ENCODE measurements around the gene VEPH1.

- TF ChIP-seq POLR2A (IDR thresholded peaks at IDR 0.05) (no peak), CTCF (IDR thresholded peaks at IDR 0.05) (no peak)
These were observed 49.4 kb downstream of the VEPH1 start for GRCh38 chr3:157453824-157454223.
